HepG2 (cell line): Measurements from ENCODE around the gene MYLK. TPM values are rescaled to one million over a fixed set of nuclear protein-coding genes. Genes with fewer than 3 reads are reported as not detected.
A peak's percentile ranks its signal among the peaks of the same experiment; 100 is the strongest.

Experiments used
- ARNT ChIP-seq: fragments of 450-650 bp; IDR thresholded peaks from 2 replicates; pipeline ENCODE4 v1.6.1; 2017
- CEBPB ChIP-seq: IDR thresholded peaks from 2 replicates; pipeline ENCODE4 v1.6.1; 2011; ENCODE audit warnings: low read depth, low read length, improper control_type of control experiment, borderline replicate concordance
- HNRNPK ChIP-seq: fragments of 200-400 bp; formaldehyde crosslinking; IDR thresholded peaks from 2 replicates; pipeline ENCODE4 v1.6.1; 2018; ENCODE audit warnings: low read length, low read depth, moderate library complexity, mild to moderate bottlenecking; ENCODE audit not compliant: poor library complexity, severe bottlenecking
- HNRNPLL ChIP-seq: fragments of 200-400 bp; formaldehyde crosslinking; IDR thresholded peaks from 2 replicates; pipeline ENCODE4 v1.6.1; 2017; ENCODE audit warnings: mild to moderate bottlenecking, low read depth, low read length; ENCODE audit not compliant: poor library complexity, severe bottlenecking
- HOXD1 ChIP-seq: sonication (generic); formaldehyde crosslinking; IDR thresholded peaks from 2 replicates; pipeline ENCODE4 v1.5.0; 2020; ENCODE audit warnings: missing genetic modification reagents
- KDM5A ChIP-seq: fragments of 200-600 bp; sonication (generic); IDR thresholded peaks from 2 replicates; pipeline ENCODE4 v1.7.0; 2018; ENCODE audit warnings: antibody characterized with exemption, mild to moderate bottlenecking, low read length, borderline replicate concordance
- KLF15 ChIP-seq: sonication (generic); formaldehyde crosslinking; IDR thresholded peaks from 2 replicates; pipeline ENCODE4 v1.8.1; 2023; ENCODE audit warnings: borderline replicate concordance, mild to moderate bottlenecking, inconsistent platforms, missing genetic modification reagents, mixed read lengths
- NCOA2 ChIP-seq: sonication (generic); formaldehyde crosslinking; IDR thresholded peaks from 2 replicates; pipeline ENCODE4 v1.8.0; 2022; ENCODE audit warnings: inconsistent platforms
- PHF8 ChIP-seq: sonication (generic); formaldehyde crosslinking; IDR thresholded peaks from 2 replicates; pipeline ENCODE4 v1.5.0; 2020; ENCODE audit warnings: missing genetic modification reagents
- POLR2G ChIP-seq: fragments of 200-400 bp; formaldehyde crosslinking; IDR thresholded peaks from 2 replicates; pipeline ENCODE4 v1.6.1; 2018; ENCODE audit warnings: mild to moderate bottlenecking, low read depth, low read length, moderate library complexity
- PPARG ChIP-seq: conservative IDR thresholded peaks from 2 replicates; pipeline ENCODE4 v1.6.1; 2016; ENCODE audit warnings: missing biosample characterization, missing genetic modification reagents
- RORA ChIP-seq: sonication (generic); formaldehyde crosslinking; IDR thresholded peaks from 2 replicates; pipeline ENCODE4 v1.5.0; 2020; ENCODE audit warnings: mild to moderate bottlenecking, missing genetic modification reagents, moderate library complexity
- TEF ChIP-seq: sonication (generic); formaldehyde crosslinking; IDR thresholded peaks from 2 replicates; pipeline ENCODE4 v1.5.0; 2020; ENCODE audit warnings: missing genetic modification reagents
- TFE3 ChIP-seq: IDR thresholded peaks from 2 replicates; pipeline ENCODE4 v1.6.1; 2016
- USF2 ChIP-seq, 2 experiments: sonication (generic) in 1 of 2; formaldehyde crosslinking in 1 of 2; IDR thresholded peaks; 2 replicates each; pipeline versions ENCODE4 v1.5.1 to v1.6.1; 2011 to 2020; ENCODE audit warnings: borderline replicate concordance in 1 of 2, low read depth in 1 of 2, low read length in 1 of 2, mild to moderate bottlenecking in 1 of 2, missing genetic modification reagents in 1 of 2, moderate library complexity in 1 of 2
- ZNF205 ChIP-seq: IDR thresholded peaks from 2 replicates; pipeline ENCODE4 v1.6.1; 2018; ENCODE audit warnings: missing biosample characterization, missing genetic modification reagents
- ZNF263 ChIP-seq: sonication (generic); formaldehyde crosslinking; IDR thresholded peaks from 2 replicates; pipeline ENCODE4 v1.4.0; 2020; ENCODE audit warnings: missing genetic modification reagents
- ZNF264 ChIP-seq: sonication (generic); formaldehyde crosslinking; IDR thresholded peaks from 2 replicates; pipeline ENCODE4 v1.4.0; 2020; ENCODE audit warnings: missing genetic modification reagents
- ZNF33B ChIP-seq: sonication (generic); formaldehyde crosslinking; IDR thresholded peaks from 2 replicates; pipeline ENCODE4 v1.5.1; 2020; ENCODE audit warnings: mild to moderate bottlenecking, missing genetic modification reagents
- ZNF367 ChIP-seq: sonication (generic); formaldehyde crosslinking; IDR thresholded peaks from 2 replicates; pipeline ENCODE4 v1.4.0; 2020; ENCODE audit warnings: missing genetic modification reagents, borderline replicate concordance
- ZNF556 ChIP-seq: sonication (generic); formaldehyde crosslinking; IDR thresholded peaks from 2 replicates; pipeline ENCODE4 v1.4.0; 2020; ENCODE audit warnings: mild to moderate bottlenecking, missing genetic modification reagents, borderline replicate concordance
- ZNF644 ChIP-seq: IDR thresholded peaks from 2 replicates; pipeline ENCODE4 v1.6.1; 2016; ENCODE audit warnings: low read depth
- polyA plus RNA-seq, 8 experiments: library from polyadenylated mRNA; depleted of rRNA in 3 of 8; stranded (reverse) in 7 of 8; unstranded in 1 of 8; fragments of >200 nt; fragmentation: Illumina TruSeq in 4 of 8; extraction: Trizol in 4 of 8; gene quantifications; 2 replicates each; pipeline versions ENCODE4 v1.2.1 to v1.2.3, GENCODE V29; 2011 to 2016; ENCODE audit warnings: low read depth in 4 of 8, missing spikeins in 1 of 8, mixed read lengths in 1 of 8; ENCODE audit not compliant: insufficient read depth in 1 of 8
- total RNA-seq, 5 experiments: library from RNA; depleted of rRNA; stranded (reverse); fragments of >200 nt; fragmentation: Illumina TruSeq; extraction: Trizol; gene quantifications; 2 replicates each; pipeline ENCODE4 v1.2.3, GENCODE V29; 2016; ENCODE audit warnings: low read depth in 1 of 5
- TF ChIP-seq, protein P1 (sequence below): sonication (generic); formaldehyde crosslinking; IDR thresholded peaks from 2 replicates; pipeline ENCODE4 v1.4.0; 2020; ENCODE audit warnings: missing genetic modification reagents
- TF ChIP-seq, protein P2 (sequence below): sonication (generic); formaldehyde crosslinking; IDR thresholded peaks from 2 replicates; pipeline ENCODE4 v1.4.0; 2020; ENCODE audit warnings: missing genetic modification reagents

The MYLK gene
- total and polyA plus RNA-seq, 2 of the 13 experiments (the other 11 are each of a cell fraction or from before 2014, with no cell fraction given), result 10.6 to 34.9 TPM

- TF ChIP-seq TFE3 (CRISPR knock-in tag) (no peak), PHF8 (no peak), ZNF205 (CRISPR knock-in tag) (0 out of 2 replicates have a peak, but pooled peaks have one; percentile 41), CEBPB (peak; percentile 70), POLR2G (0 out of 2 replicates have a peak, but pooled peaks have one; percentile 23), ZNF367 (CRISPR knock-in tag) (no peak), ZNF644 (CRISPR knock-in tag) (no peak), PPARG (CRISPR knock-in tag) (0 out of 2 replicates have a peak, but pooled peaks have one; percentile 18), TEF (CRISPR knock-in tag) (no peak), NCOA2 (CRISPR knock-in tag) (0 out of 2 replicates have a peak, but pooled peaks have one; percentile 10), ZNF263 (CRISPR knock-in tag) (peak; percentile 88), ZNF33B (no peak), HNRNPLL (no peak), HOXD1 (CRISPR knock-in tag) (no peak), RORA (CRISPR knock-in tag) (no peak), USF2 (IDR thresholded peaks at IDR 0.05; ENCODE audit: low read depth, low read length) (no peak), USF2 (CRISPR knock-in tag; IDR thresholded peaks at IDR 0.05; ENCODE audit: borderline replicate concordance) (no peak), ARNT (no peak), ZNF556 (CRISPR knock-in tag) (no peak), HNRNPK (no peak), KLF15 (CRISPR knock-in tag) (no peak), ZNF264 (CRISPR knock-in tag) (no peak), KDM5A (no peak)
- TF ChIP-seq, protein P1, sequence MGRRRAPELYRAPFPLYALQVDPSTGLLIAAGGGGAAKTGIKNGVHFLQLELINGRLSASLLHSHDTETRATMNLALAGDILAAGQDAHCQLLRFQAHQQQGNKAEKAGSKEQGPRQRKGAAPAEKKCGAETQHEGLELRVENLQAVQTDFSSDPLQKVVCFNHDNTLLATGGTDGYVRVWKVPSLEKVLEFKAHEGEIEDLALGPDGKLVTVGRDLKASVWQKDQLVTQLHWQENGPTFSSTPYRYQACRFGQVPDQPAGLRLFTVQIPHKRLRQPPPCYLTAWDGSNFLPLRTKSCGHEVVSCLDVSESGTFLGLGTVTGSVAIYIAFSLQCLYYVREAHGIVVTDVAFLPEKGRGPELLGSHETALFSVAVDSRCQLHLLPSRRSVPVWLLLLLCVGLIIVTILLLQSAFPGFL (CRISPR knock-in tag), result no peak
- TF ChIP-seq, protein P2, sequence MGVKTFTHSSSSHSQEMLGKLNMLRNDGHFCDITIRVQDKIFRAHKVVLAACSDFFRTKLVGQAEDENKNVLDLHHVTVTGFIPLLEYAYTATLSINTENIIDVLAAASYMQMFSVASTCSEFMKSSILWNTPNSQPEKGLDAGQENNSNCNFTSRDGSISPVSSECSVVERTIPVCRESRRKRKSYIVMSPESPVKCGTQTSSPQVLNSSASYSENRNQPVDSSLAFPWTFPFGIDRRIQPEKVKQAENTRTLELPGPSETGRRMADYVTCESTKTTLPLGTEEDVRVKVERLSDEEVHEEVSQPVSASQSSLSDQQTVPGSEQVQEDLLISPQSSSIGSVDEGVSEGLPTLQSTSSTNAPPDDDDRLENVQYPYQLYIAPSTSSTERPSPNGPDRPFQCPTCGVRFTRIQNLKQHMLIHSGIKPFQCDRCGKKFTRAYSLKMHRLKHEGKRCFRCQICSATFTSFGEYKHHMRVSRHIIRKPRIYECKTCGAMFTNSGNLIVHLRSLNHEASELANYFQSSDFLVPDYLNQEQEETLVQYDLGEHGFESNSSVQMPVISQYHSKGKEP (CRISPR knock-in tag), result no peak
Observed at GRCh38 chr3:123653221-123653682, 230.9 kb downstream of the MYLK start (continued).
